ENCODE data around the gene ACOX2. TPM values are rescaled to one million over a fixed set of nuclear protein-coding genes. Genes with fewer than 3 reads are reported as not detected.

The ACOX2 gene
- total RNA-seq, 1 experiment from 2014 or later, result 3.2 TPM

DNA sequence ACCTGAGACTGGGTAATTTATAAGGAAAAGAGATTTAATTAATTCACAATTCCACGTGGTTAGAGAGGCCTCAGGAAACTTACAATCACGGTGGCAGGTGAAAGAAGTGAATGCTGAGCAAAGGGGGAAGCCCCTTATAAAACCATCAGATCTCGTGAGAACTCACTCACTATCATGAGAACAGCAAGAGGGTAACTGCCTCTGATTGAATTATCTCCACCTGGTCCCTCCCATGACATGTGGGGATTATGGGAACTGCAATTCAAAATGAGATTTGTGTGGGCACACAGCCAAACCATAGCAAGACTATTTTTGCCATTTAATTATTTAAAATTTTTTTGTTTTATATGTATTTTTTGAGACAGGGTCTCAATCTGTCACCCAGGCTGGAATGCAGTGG, 72.1 kb downstream of the ACOX2 start:
- DNase-seq (ENCODE audit: low read depth, low spot score) (no peak), ATAC-seq (no peak)
- ChIA-PET CTCF (no interaction called here), POLR2A (no interaction called here)
- no TSS peak for BruUV-seq (replicated peaks)
- intact Hi-C loops (cut with micrococcal nuclease; ENCODE audit: unreplicated experiment), result no loop called here
- Histone ChIP-seq H3K9me3 (ENCODE audit: control insufficient read depth, insufficient read depth, low read depth, low read length) (no peaks in the 10 kb centered on the region), H3K4me3 (ENCODE audit: low read depth in 2 of 2, low read length in 2 of 2) (no peak overlapping the region), H3K36me3 (ENCODE audit: control insufficient read depth, insufficient read depth, low read length) (no peaks in the 10 kb centered on the region), H3K27ac (ENCODE audit: low read length) (no peak overlapping the region; the same call in 1 of the 2 replicates), H3K27me3 (ENCODE audit: control insufficient read depth, insufficient read depth, low read length) (no peaks in the 10 kb centered on the region), H3K4me1 (ENCODE audit: control insufficient read depth, insufficient read depth, low read length) (peaks cover 10% of the 10 kb centered on the region)
- in situ Hi-C loops (cut with HindIII; ENCODE audit: low pct_unique_long_range_greater_than_20kb, low sequenced_read_pairs), result no loop called here
- TF ChIP-seq POLR2AphosphoS5 (IDR thresholded peaks at IDR 0.05; ENCODE audit: low read depth, low read length) (no peak), TCF7L2 (IDR thresholded peaks at IDR 0.05; ENCODE audit: low read depth, low read length) (no peak), SIN3A (IDR thresholded peaks at IDR 0.05; ENCODE audit: borderline replicate concordance, insufficient read depth, low read depth, low read length) (no peak), CTCF (IDR thresholded peaks at IDR 0.05) (no peak)
- TF ChIP-seq, protein P1, sequence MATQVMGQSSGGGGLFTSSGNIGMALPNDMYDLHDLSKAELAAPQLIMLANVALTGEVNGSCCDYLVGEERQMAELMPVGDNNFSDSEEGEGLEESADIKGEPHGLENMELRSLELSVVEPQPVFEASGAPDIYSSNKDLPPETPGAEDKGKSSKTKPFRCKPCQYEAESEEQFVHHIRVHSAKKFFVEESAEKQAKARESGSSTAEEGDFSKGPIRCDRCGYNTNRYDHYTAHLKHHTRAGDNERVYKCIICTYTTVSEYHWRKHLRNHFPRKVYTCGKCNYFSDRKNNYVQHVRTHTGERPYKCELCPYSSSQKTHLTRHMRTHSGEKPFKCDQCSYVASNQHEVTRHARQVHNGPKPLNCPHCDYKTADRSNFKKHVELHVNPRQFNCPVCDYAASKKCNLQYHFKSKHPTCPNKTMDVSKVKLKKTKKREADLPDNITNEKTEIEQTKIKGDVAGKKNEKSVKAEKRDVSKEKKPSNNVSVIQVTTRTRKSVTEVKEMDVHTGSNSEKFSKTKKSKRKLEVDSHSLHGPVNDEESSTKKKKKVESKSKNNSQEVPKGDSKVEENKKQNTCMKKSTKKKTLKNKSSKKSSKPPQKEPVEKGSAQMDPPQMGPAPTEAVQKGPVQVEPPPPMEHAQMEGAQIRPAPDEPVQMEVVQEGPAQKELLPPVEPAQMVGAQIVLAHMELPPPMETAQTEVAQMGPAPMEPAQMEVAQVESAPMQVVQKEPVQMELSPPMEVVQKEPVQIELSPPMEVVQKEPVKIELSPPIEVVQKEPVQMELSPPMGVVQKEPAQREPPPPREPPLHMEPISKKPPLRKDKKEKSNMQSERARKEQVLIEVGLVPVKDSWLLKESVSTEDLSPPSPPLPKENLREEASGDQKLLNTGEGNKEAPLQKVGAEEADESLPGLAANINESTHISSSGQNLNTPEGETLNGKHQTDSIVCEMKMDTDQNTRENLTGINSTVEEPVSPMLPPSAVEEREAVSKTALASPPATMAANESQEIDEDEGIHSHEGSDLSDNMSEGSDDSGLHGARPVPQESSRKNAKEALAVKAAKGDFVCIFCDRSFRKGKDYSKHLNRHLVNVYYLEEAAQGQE (IDR thresholded peaks at IDR 0.05; ENCODE audit: insufficient read depth in 1 of 2, low read depth in 2 of 2, low read length in 1 of 2), result no peak

- BruUV-seq (replicated peaks), result no TSS peak
- Histone ChIP-seq H3K9me3 (ENCODE audit: control insufficient read depth, insufficient read depth, low read depth, low read length) (no peaks in the 10 kb centered on the region), H3K4me1 (ENCODE audit: control insufficient read depth, insufficient read depth, low read length) (peaks cover 9% of the 10 kb centered on the region), H3K36me3 (ENCODE audit: control insufficient read depth, insufficient read depth, low read length) (no peaks in the 10 kb centered on the region), H3K4me3 (ENCODE audit: low read depth in 2 of 2, low read length in 2 of 2) (peak overlapping the region in 1 of 2 experiments; percentile 34; a peak in 1 of 4 replicates), H3K27me3 (ENCODE audit: control insufficient read depth, insufficient read depth, low read length) (no peaks in the 10 kb centered on the region), H3K27ac (ENCODE audit: low read length) (peak overlapping the region; percentile 42)
- intact Hi-C loops (cut with micrococcal nuclease; ENCODE audit: unreplicated experiment) (no loop called here), in situ Hi-C loops (cut with HindIII; ENCODE audit: low pct_unique_long_range_greater_than_20kb, low sequenced_read_pairs) (no loop called here)
- ChIA-PET CTCF (no interaction called here), POLR2A (no interaction called here)
- ATAC-seq, result peak; percentile 47
- TF ChIP-seq POLR2AphosphoS5 (IDR thresholded peaks at IDR 0.05; ENCODE audit: low read depth, low read length), result no peak
- peak; percentile 24 for TF ChIP-seq CTCF (IDR thresholded peaks at IDR 0.05)
- TF ChIP-seq TCF7L2 (IDR thresholded peaks at IDR 0.05; ENCODE audit: low read depth, low read length), result no peak
- TF ChIP-seq, protein P1 (IDR thresholded peaks at IDR 0.05; ENCODE audit: insufficient read depth in 1 of 2, low read depth in 2 of 2, low read length in 1 of 2), result no peak
- no peak for DNase-seq (ENCODE audit: low read depth, low spot score)
Observed at GRCh38 chr3:58463942-58464271, 73.1 kb downstream of the ACOX2 start.
